ENCODE results near the gene CAMTA1.
A peak's percentile ranks its signal among the peaks of the same experiment; 100 is the strongest.
"Not testable (repeated sequence)": the region's sequence is repeated elsewhere in the genome, so short reads cannot be mapped to it uniquely, and the experiment has no call there.

Gene CAMTA1

GRCh38 chr1:7769673-7770412, 984.6 kb downstream of the CAMTA1 start:
- DNase-seq (ENCODE audit: low read depth in 3 of 3), result no peak

DNA sequence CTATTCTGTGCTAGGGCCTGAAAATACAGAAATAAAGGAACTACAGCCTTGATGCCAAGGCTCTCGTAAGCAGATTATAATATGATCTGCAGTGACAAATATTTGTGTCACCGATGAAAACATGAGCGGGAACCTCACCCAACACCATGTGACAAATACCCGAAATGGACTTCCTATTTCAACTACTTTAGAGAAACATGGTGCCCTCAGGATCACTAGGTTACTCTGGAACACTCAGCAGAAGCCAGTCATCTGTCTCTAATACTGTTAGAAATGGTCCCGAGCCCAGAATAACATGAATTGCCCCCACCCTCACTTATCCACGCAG, 985.4 kb downstream of the CAMTA1 start:
- DNase-seq (ENCODE audit: low read depth in 3 of 3), result no peak

- peak; percentile 76 to 90 (median 83) for DNase-seq (ENCODE audit: low read depth in 3 of 3)
Observed at GRCh38 chr1:7770997-7771822, 986.0 kb downstream of the CAMTA1 start, which contains the start of gene VAMP3. VAMP3 (plus strand) TSS chr1:7771296; CDS start chr1:7771384, 88 bp downstream.

- no peak for DNase-seq (ENCODE audit: low read depth in 3 of 3)
Observed at GRCh38 chr1:7771823-7772299, 986.6 kb downstream of the CAMTA1 start.

DNA sequence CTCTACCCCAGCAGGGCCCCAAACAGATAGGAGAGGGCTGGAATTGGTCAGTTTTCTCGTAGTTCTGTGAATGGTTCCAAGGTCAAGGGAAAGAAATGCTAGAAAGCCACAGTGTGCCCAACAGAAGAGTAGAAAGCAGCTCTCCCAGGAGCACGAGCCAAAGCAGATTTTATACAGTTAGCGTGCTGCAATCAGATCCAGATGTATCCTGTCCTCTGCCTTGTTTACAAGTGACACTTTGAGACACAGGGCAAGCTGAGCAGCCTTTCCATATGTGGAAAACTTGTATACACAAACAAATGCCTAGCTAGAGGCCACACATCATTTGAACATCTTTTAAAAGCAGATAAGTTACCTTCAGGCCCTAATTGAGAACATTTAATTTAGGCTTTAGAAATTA, 992.3 kb downstream of the CAMTA1 start:
- DNase-seq (ENCODE audit: low read depth in 3 of 3), result no peak

GRCh38 chr1:7778133-7778628, 992.9 kb downstream of the CAMTA1 start:
- DNase-seq (ENCODE audit: low read depth in 3 of 3), result no peak

- DNase-seq (ENCODE audit: low read depth in 3 of 3), result no peak
Observed at GRCh38 chr1:7780976-7781375, 995.7 kb downstream of the CAMTA1 start.

- DNase-seq (ENCODE audit: low read depth in 3 of 3), result no peak
Observed at GRCh38 chr1:7781501-7781900, 996.2 kb downstream of the CAMTA1 start.

GRCh38 chr1:7781923-7782495, 996.8 kb downstream of the CAMTA1 start:
- no peak for DNase-seq (ENCODE audit: low read depth in 3 of 3)

- DNase-seq (ENCODE audit: low read depth in 3 of 3), result peak in 2 of 3 experiments; percentile 17 to 23
Observed at GRCh38 chr1:7783178-7783711, 998.0 kb downstream of the CAMTA1 start.

DNA sequence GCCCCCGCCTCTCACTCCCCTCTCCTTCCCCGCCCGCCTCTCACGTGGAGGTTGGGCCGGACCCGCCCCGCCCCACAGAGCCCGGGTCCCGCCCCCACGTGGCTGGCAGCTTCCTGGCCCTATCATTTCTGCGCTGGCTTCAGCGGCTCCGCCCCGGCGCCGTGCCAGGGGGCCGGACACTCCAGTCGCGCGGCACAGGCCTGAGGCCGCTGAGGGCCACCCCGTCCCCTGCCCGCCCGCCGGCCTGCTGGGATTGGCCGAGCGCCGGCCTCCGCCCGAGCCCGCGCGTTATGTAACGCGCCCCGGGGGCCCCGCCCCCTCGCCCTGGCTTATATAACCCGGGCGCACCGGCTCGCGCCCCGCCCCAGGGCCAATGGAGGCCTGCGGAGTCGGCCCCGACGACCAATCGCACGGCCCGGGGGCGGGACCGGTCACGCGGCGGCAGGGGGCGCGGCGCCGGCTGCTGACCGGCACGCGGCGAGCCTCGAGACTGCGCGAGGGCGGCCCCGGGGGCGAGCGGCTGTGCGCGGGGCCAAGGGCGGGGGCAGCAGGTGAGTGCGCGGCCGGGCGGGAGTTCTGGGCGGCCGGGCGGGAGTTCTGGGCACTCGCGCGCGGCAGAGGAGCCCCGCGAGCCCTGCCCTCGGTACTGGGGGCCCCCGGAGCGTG, 998.7 kb downstream of the CAMTA1 start, which contains the start of gene PER3:
Gene PER3, plus strand, starts transcription at position 466 of the 666 bp plus-strand sequence. CDS start 587 bp downstream, outside the sequence.
- peak; percentile 83 to 89 (median 86) for DNase-seq (ENCODE audit: low read depth in 3 of 3)

GRCh38 chr1:7784492-7785071, 999.3 kb downstream of the CAMTA1 start:
- DNase-seq (ENCODE audit: low read depth in 3 of 3), result no peak

- no peak for DNase-seq (ENCODE audit: low read depth in 3 of 3)
Observed at GRCh38 chr1:7785108-7785507, 999.9 kb downstream of the CAMTA1 start.

GRCh38 chr1:7786795-7787194, 1001.5 kb downstream of the CAMTA1 start:
- DNase-seq (ENCODE audit: low read depth in 3 of 3), result no peak

GRCh38 chr1:7789828-7790227, 1004.6 kb downstream of the CAMTA1 start:
- no peak for DNase-seq (ENCODE audit: low read depth in 3 of 3)

- not testable (repeated sequence) for DNase-seq (ENCODE audit: low read depth in 3 of 3)
Observed at GRCh38 chr1:7791027-7791426, 1005.8 kb downstream of the CAMTA1 start.

GRCh38 chr1:7795406-7795805, 1010.2 kb downstream of the CAMTA1 start:
- no peak for DNase-seq (ENCODE audit: low read depth in 3 of 3)

DNA sequence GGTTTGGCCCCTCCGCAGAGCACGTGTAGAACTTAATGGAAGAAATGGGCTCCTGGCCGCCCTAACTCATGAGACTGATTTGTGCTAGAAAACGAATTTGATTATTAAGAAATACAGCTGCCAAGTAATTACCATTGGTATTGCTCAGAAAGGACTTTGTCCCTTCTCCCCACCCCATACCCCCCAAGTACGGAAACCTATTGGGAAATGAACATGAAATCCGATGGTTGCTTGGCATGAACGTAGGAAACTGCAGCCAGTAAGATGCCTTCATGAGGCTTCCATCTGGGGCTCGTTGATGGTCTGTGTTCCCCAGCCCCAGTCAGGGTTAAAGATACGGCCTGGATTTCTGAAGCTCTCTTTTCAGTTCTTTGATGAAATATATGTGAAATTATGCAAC, 1020.2 kb downstream of the CAMTA1 start:
- no peak for DNase-seq (ENCODE audit: low read depth in 3 of 3)

DNA sequence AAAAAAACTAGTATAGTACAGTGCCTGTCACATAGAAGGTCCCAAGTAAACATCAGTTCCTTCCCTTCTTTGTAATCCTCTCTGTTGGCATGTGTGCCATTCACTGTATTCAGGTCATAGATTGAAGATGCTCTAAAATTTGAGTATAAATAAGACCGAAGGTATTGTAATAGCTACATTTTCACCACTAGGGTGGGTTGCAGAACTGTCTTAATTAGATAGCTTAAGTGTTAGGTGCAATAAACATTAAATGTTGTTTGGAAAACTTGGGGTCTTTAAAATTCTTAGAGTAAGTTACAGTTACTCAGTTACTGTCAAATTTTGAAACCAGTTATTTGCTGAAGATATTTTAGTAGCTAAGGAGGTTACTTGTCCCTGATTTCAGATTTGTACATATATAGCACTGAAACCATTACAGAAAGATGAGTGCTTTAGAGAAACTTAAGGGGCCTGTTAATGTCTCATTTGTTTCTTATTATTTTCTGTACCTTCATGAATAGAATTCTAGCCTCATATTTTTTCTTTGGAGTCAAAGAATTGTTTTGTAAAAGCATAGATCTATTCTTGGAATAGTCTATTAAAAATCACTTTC, 1023.1 kb downstream of the CAMTA1 start:
- no peak for DNase-seq (ENCODE audit: low read depth in 3 of 3)

- no peak for DNase-seq (ENCODE audit: low read depth in 3 of 3)
Observed at GRCh38 chr1:7809742-7810141, 1024.5 kb downstream of the CAMTA1 start.

DNA sequence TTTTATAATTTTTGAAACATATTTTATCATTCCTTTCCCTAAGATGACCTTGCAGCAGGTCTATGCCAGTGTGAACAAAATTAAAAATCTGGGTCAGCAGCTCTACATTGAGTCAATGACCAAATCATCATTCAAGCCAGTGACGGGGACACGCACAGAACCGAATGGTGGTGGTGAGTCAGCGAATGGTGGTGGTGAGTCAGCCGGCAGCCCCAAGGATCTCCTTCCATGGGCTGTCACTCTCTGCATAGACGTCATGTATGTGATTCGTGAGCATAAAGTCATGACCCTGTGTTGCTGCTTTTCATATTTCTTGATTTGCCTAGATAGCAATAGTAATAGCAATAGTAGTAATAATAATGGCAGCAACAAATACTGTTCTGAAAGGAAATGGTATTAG, 1025.1 kb downstream of the CAMTA1 start:
- DNase-seq (ENCODE audit: low read depth in 3 of 3), result no peak

All from stimulated activated CD4-positive, alpha-beta T cell treated with anti-CD3 and anti-CD28 coated beads, TNF-alpha, amount 100 ng/mL, for 4 hours (primary cell).